Fibroblast of upper back skin (primary cell): ENCODE data around the gene CAST.
"Not testable (repeated sequence)": the region's sequence is repeated elsewhere in the genome, so short reads cannot be mapped to it uniquely, and the experiment has no call there.

ENCODE experiments used
- DNase-seq: peaks from one replicate; pipeline ENCODE4 v3.0.0-alpha.2; 2013

CAST gene

GRCh38 chr5:96785326-96786109 is 123.3 kb downstream of the CAST start:
- DNase-seq = no peak

GRCh38 chr5:96788112-96788749 is 126.1 kb downstream of the CAST start:
- no peak for DNase-seq

- no peak for DNase-seq
These were observed 127.7 kb downstream of the CAST start for GRCh38 chr5:96789794-96790330.

GRCh38 chr5:96790961-96791504 is 128.9 kb downstream of the CAST start:
- DNase-seq = peak; percentile 53

GRCh38 chr5:96794757-96795156 is 132.6 kb downstream of the CAST start:
- DNase-seq = no peak

GRCh38 chr5:96795626-96796025 is 133.4 kb downstream of the CAST start:
- DNase-seq = no peak

- no peak for DNase-seq
These were observed 134.3 kb downstream of the CAST start for GRCh38 chr5:96796434-96796833.

GRCh38 chr5:96801718-96802117 is 139.5 kb downstream of the CAST start:
- DNase-seq = not testable (repeated sequence)

GRCh38 chr5:96807075-96807654 is 145.0 kb downstream of the CAST start:
- DNase-seq = peak; percentile 61

- no peak for DNase-seq
These were observed 146.3 kb downstream of the CAST start for GRCh38 chr5:96808541-96808828.

- no peak for DNase-seq
These were observed 146.8 kb downstream of the CAST start for GRCh38 chr5:96808868-96809558.

- no peak for DNase-seq
These were observed 147.7 kb downstream of the CAST start for GRCh38 chr5:96809921-96810320.

GRCh38 chr5:96812851-96813250 is 150.7 kb downstream of the CAST start:
- DNase-seq = no peak

- no peak for DNase-seq
These were observed 151.9 kb downstream of the CAST start for GRCh38 chr5:96814041-96814440.

GRCh38 chr5:96816411-96816939 is 154.3 kb downstream of the CAST start:
- no peak for DNase-seq

- no peak for DNase-seq
These were observed 154.8 kb downstream of the CAST start for GRCh38 chr5:96816991-96817390.

GRCh38 chr5:96817506-96817905 is 155.3 kb downstream of the CAST start:
- DNase-seq = no peak

GRCh38 chr5:96818125-96818788 is 156.1 kb downstream of the CAST start:
- no peak for DNase-seq

GRCh38 chr5:96819806-96820205 is 157.6 kb downstream of the CAST start:
- no peak for DNase-seq

- no peak for DNase-seq
These were observed 159.2 kb downstream of the CAST start for GRCh38 chr5:96821260-96821916.

- no peak for DNase-seq
These were observed 160.7 kb downstream of the CAST start for GRCh38 chr5:96822686-96823459.
